Left colon (tissue), 2 donors: ENCODE data around the gene TBC1D22A. TPM values are rescaled to one million over a fixed set of nuclear protein-coding genes. Genes with fewer than 3 reads are reported as not detected.

Experiments
- ATAC-seq: fragments of 200-7000 bp; cut with Tn5 transposase; one replicate; pipeline ENCODE4 v1.9.1; 2020; ENCODE audit warnings: mild to moderate bottlenecking, moderate library complexity
- DNase-seq, 2 donors: peaks; one replicate each; pipeline ENCODE4 v3.0.0-alpha.2; 2020
- intact Hi-C, 2 donors: fragments of 100-400 bp; cut with DNase I in 1 of 2; cut with micrococcal nuclease in 1 of 2; formaldehyde crosslinking; loops; one replicate each; pipeline versions ENCODE4 v1.11.2 to v1.14.0; 2022; cut with DNase I, micrococcal nuclease
- total RNA-seq, 2 donors: library from RNA; stranded (reverse); fragmentation: NEBNext Ultra II Directional; extraction: Animal tissue kit (Norgen Biotek cat#: 25700); gene quantifications; one replicate each; pipeline ENCODE4 v1.2.1, GENCODE V29; 2021
- donor health status: DM: no; HTN: no; CAD: no.
- donor health status: DM: yes; HTN: yes; CAD: no.

The TBC1D22A gene
- total RNA-seq, 2 donors from 2014 or later = 40.7 to 45.2 TPM

- ATAC-seq = no peak
- intact Hi-C loops = no loop called here
- DNase-seq = no peak
Observed at GRCh38 chr22:46800102-46800857, 37.8 kb downstream of the TBC1D22A start.

GRCh38 chr22:46801331-46801811, 38.9 kb downstream of the TBC1D22A start:
- intact Hi-C loops = no loop called here
- ATAC-seq = no peak
- no peak for DNase-seq

DNA sequence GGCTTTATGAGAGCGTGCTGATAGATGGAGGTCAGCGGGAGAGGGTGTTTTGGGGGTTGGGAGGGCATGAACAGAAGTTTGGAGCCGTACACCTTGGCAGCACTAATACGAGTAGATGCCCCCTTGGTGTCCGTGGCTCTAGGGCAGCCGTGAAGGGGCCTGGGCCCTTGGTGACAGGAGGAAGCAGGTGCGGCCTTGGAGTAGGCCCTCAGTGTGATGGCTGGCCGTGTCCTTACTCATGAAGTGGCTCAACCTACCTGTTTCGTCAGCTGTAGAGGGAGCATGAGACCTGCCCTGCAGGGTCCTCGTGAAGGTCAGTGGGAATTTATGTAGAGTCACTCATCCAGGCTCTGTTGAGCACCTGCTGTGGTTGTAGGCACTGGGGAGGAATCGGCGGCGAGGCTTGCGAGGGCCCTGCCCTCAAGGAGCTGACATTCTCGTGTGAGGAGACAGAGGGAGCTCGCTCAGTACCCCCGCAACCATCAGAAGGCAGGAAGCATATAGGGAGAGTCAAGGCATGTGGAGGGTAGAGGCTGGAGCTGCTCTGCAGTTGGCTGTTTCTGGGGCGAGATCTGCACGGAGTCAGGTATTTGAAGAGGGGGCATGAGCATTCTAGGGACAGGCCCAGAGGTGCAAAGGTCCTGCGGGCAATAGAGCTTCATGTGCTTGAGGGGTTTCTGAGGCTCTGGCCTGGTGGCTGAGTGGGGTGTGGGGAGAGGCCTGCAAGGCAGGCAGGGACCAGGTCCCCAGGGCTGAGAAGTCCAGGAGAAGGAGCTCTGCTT, 39.6 kb downstream of the TBC1D22A start:
- ATAC-seq (no peak), DNase-seq (no peak)

GRCh38 chr22:46802608-46803027, 40.2 kb downstream of the TBC1D22A start:
- intact Hi-C loops = no loop called here
- DNase-seq = no peak
- ATAC-seq = no peak

More for the DNA sequence above, 39.6 kb downstream of the TBC1D22A start:
- intact Hi-C loops = no loop called here

DNA sequence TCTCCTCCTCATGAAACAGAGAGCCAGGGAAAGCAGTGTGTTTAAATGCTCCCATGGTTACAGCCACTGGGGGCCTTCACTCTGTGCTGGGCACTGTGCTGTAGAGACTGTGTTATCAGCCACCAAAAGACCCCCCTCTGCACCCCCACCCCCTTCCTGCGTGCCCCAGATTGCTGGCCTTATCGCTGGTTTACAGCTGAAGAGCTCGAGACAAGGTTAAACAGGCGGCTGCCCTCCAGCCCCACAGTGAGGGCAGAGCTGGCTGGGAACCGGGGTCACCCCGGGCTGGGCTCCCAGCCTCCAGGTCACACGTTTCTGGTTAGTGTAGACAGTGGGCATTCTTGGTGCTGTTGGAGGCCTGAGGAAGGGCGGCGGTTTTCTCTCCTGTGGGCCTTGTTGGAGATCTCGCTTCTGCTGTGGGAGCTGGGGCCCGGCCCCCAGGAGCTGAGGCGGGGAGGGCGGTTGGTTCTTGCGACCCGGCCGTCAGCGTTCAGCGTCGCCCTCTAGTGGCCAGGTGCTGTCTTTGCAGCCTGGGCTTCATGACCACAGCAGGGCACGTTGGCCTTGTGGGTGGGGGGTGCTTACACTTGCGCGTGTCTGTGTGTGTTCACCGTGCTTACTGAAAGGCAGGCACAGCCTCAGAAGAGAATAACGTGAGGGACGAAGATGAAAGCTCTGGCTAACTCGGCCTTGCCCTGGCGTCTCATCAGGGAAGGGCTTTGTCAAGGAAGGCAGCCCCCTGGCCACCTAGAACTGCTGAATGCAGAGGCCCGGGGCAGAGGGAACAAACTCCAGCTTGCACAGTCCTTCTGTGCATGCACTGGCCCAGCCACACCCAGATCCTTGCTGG, 40.8 kb downstream of the TBC1D22A start:
- peak; percentile 62 for ATAC-seq
- DNase-seq = peak in 1 of 2 donors; percentile 56
- intact Hi-C loops = no loop called here

DNA sequence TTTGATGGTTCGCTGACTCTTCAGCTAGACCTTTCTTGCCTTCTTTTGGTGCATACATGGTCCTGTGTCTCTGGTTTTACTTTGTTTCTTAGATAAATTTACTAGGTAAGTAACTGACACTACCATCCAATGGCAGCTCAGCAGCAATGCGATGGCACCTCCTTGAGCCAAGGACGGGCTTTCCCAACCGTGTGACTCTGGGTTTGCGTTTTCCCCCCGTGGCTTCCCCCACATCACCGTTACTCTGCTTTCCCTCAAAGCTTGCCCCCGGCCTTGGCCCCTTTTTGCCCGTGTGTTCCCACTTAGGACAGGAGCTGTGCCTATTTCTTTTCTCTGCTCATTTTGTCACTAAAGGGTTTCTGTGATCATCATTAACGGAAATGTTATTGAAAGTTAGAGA, 41.5 kb downstream of the TBC1D22A start:
- no peak for ATAC-seq
- no peak for DNase-seq
- intact Hi-C loops = no loop called here

DNA sequence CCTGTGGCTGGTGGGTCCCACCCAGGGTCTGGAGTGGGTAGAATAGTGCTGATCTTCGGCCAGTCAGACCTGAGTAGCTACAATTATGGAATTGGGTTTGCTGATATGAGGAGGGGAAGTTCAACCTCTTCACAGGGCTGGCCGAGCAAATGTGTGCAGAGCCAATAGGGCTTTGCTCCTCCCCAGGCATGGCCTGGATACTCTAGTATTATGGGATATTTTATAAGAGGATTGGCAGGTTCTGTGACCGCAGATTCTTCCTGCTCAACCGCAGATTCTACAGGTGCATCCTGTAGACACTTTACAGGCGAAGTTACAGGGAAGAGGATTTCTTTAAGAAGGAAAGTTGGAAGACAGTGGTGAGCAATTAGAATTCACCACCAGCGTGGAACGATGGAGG, 44.3 kb downstream of the TBC1D22A start:
- no peak for DNase-seq
- intact Hi-C loops = no loop called here
- ATAC-seq = no peak

DNA sequence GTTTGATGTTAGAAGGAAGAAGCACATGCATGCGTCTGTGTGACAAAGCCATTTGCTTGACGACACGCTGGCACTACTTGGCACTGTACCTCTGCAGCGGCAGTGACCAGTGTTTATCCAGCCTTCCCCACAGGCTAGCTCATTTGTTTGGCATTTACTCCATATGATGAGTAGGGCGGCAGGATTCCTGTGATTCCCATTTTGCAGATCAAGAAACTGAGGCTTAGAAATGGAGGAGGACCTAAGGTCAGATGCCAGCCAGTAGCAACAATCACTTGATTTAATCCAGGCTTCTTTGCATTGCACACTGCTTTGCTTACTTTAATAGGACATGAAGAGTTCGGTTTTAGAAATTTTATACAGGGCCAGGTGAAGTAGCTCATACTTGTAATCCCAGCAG, 45.0 kb downstream of the TBC1D22A start:
- DNase-seq = no peak
- intact Hi-C loops = no loop called here
- ATAC-seq = no peak

- intact Hi-C loops = no loop called here
- ATAC-seq (no peak), DNase-seq (no peak)
Observed at GRCh38 chr22:46809153-46809885, 46.9 kb downstream of the TBC1D22A start.

DNA sequence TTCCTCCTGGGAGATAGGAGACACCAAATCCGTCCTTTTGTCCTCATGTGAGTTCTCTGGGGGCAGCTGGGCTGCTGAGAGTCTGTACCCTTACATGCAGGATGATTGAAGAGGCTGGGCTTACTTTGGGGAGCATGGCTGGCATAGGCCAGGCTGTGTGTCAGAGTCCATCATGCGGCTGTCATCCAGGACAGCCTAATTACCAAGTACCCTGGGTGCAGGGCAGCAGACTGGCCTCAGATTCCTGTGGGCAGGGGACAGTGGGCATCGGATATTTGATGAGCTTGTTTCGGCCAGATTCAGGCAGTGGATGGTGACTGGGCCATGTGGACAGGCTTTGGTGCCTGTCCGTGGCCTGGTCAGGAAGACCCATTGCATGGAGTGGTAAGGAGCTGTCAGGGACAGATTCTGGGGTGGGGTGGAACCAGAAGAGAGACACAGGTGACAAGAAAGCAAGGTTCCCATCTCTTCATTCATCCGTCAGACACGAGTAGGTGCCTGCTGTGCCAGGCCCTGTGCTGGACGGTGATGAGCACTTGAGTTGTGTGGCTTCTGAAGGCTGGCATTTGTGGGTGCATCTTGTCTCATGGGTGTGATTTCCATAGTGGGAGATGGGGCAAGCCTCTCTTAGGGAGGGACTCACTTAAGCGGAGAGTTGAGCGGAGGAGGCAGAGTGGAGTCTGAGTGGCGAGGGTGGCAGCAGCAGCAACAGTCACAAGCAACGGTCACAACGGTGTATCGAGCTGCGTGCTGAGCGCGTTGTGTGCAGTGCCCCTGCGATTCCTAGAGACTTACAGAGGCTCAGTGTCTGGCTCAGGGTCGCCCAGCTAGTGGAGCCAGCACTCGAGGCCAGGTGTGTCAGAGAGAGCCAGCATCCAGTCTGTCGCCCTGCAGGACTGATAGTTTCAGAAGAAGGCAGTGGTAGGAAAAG, 48.7 kb downstream of the TBC1D22A start:
- intact Hi-C loops = no loop called here
- no peak for ATAC-seq
- no peak for DNase-seq

- intact Hi-C loops = no loop called here
- no peak for ATAC-seq
Observed at GRCh38 chr22:46812034-46812605, 49.7 kb downstream of the TBC1D22A start.

GRCh38 chr22:46812788-46813187, 50.3 kb downstream of the TBC1D22A start:
- ATAC-seq (no peak), DNase-seq (no peak)
- intact Hi-C loops = no loop called here

More at GRCh38 chr22:46812034-46812605, 49.7 kb downstream of the TBC1D22A start:
- no peak for DNase-seq

- no peak for DNase-seq
- no peak for ATAC-seq
- intact Hi-C loops = no loop called here
Observed at GRCh38 chr22:46813816-46814597, 51.6 kb downstream of the TBC1D22A start.

- intact Hi-C loops = no loop called here
- peak; percentile 89 for ATAC-seq
- DNase-seq = peak; percentile 50 to 59
Observed at GRCh38 chr22:46815132-46815531, 52.7 kb downstream of the TBC1D22A start.

DNA sequence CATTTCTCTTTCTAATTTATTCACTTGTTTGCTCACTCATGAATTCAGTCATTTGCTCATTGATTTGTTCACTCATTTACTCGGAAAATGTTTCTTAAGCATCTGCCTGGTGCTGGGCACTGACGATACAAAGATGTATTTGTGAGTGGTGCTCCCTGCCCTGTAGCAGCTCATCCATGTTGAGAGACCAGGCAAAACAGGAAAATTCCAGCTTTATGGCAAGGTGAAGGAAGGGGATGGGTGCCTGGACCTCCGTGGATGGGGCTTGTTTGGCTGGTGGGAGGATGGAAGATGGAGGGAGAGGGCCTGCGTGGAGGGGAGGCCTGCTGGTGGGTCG, 53.1 kb downstream of the TBC1D22A start:
- intact Hi-C loops = no loop called here
- peak; percentile 16 for ATAC-seq
- no peak for DNase-seq

GRCh38 chr22:46815896-46816731, 53.7 kb downstream of the TBC1D22A start:
- peak; percentile 32 for ATAC-seq
- intact Hi-C loops = no loop called here
- peak in 1 of 2 donors; percentile 28 for DNase-seq
